GM12892 (cell line): Measurements from ENCODE around the gene ABCC6.

ENCODE experiments used
- DNase-seq: peaks from one replicate; pipeline ENCODE4 v3.0.0; 2011; ENCODE audit not compliant: insufficient read length
- FAIRE-seq: peaks from 2 replicates; lab custom pipeline; 2011; peaks lifted over from hg19 to GRCh38; lab: Jason Lieb, UNC
- POLR2A ChIP-seq: IDR thresholded peaks from 2 replicates; pipeline ENCODE4 v1.6.1; 2011; ENCODE audit warnings: low read depth, low read length, control low read depth
- POLR2AphosphoS5 ChIP-seq: IDR thresholded peaks from 2 replicates; pipeline ENCODE4 v1.6.1; 2011; ENCODE audit warnings: low read depth, low read length, control low read depth
- TAF1 ChIP-seq: IDR thresholded peaks from 2 replicates; pipeline ENCODE4 v1.6.1; 2011; ENCODE audit warnings: low read depth, mild to moderate bottlenecking, control low read depth, low read length, borderline replicate concordance

Gene ABCC6

GRCh38 chr16:16100631-16101030 is 122.7 kb downstream of the ABCC6 start:
- no peak for FAIRE-seq
- no peak for TF ChIP-seq TAF1
- TF ChIP-seq POLR2AphosphoS5: no peak
- TF ChIP-seq POLR2A: no peak

GRCh38 chr16:16099320-16099719 is 124.0 kb downstream of the ABCC6 start:
- TF ChIP-seq POLR2AphosphoS5 (no peak), TAF1 (no peak), POLR2A (no peak)
- no peak for FAIRE-seq
- DNase-seq: no peak

More at GRCh38 chr16:16100631-16101030, 122.7 kb downstream of the ABCC6 start:
- DNase-seq: no peak
